K562 (cell line): Measurements from ENCODE around the gene AZU1. TPM values are rescaled to one million over a fixed set of nuclear protein-coding genes. Genes with fewer than 3 reads are reported as not detected.

Experiments used
- CBX3 ChIP-seq, 2 experiments: IDR thresholded peaks; 1 replicate in 1 of 2; 2 replicates in 1 of 2; pipeline ENCODE4 v1.6.1; 2012; ENCODE audit warnings: inconsistent platforms in 2 of 2, low read length in 2 of 2, borderline replicate concordance in 1 of 2, control low read depth in 1 of 2
- CREBBP ChIP-seq: IDR thresholded peaks from one replicate; pipeline ENCODE4 v1.6.1; 2012; ENCODE audit warnings: low read depth, mild to moderate bottlenecking, control low read depth, inconsistent platforms, low read length
- ESRRB ChIP-seq: fragments of 250-450 bp; sonication (Bioruptor Pico); IDR thresholded peaks from 2 replicates; pipeline ENCODE4 v1.5.0; 2020; ENCODE audit warnings: mild to moderate bottlenecking, moderate library complexity, borderline replicate concordance
- HDAC8 ChIP-seq: fragments of 450-650 bp; IDR thresholded peaks from 2 replicates; pipeline ENCODE4 v1.6.1; 2016; ENCODE audit warnings: mild to moderate bottlenecking, missing genetic modification characterization, moderate library complexity, missing compliant biosample characterization
- HEY1 ChIP-seq: fragments of 250-450 bp; sonication (Bioruptor Pico); IDR thresholded peaks from 2 replicates; pipeline ENCODE4 v1.5.0; 2020; ENCODE audit warnings: mild to moderate bottlenecking, moderate library complexity, borderline replicate concordance
- HNRNPLL ChIP-seq: fragments of 200-400 bp; formaldehyde crosslinking; IDR thresholded peaks from 2 replicates; pipeline ENCODE4 v1.6.1; 2017; ENCODE audit warnings: low read length, low read depth, mild to moderate bottlenecking; ENCODE audit not compliant: poor library complexity, severe bottlenecking
- ILF3 ChIP-seq: fragments of 450-650 bp; IDR thresholded peaks from 2 replicates; pipeline ENCODE4 v1.6.1; 2018; ENCODE audit warnings: antibody characterized with exemption, mild to moderate bottlenecking, moderate library complexity, borderline replicate concordance
- IRF2 ChIP-seq: sonication (generic); formaldehyde crosslinking; IDR thresholded peaks from 2 replicates; pipeline ENCODE4 v1.8.1; 2022; ENCODE audit warnings: mild to moderate bottlenecking, missing genetic modification reagents
- JUNB ChIP-seq: fragments of 450-650 bp; formaldehyde crosslinking; conservative IDR thresholded peaks from 2 replicates; pipeline ENCODE4 v1.4.0; 2020; ENCODE audit warnings: mild to moderate bottlenecking
- MBD2 ChIP-seq: sonication (generic); IDR thresholded peaks from 2 replicates; pipeline ENCODE4 v1.6.1; 2016; ENCODE audit warnings: low read depth, borderline replicate concordance
- NR2C1 ChIP-seq, 2 experiments: fragments of 450-650 bp; IDR thresholded peaks; 2 replicates each; pipeline ENCODE4 v1.6.1; 2017; ENCODE audit warnings: mild to moderate bottlenecking in 2 of 2, antibody characterized with exemption in 1 of 2, inconsistent platforms in 1 of 2, missing compliant biosample characterization in 1 of 2, missing genetic modification characterization in 1 of 2
- OTX1 ChIP-seq: fragments of 450-650 bp; formaldehyde crosslinking; IDR thresholded peaks from 2 replicates; pipeline ENCODE4 v1.4.0; 2022; ENCODE audit warnings: mild to moderate bottlenecking
- PHF20 ChIP-seq: fragments of 450-650 bp; IDR thresholded peaks from 2 replicates; pipeline ENCODE4 v1.6.1; 2018; ENCODE audit not compliant: partially characterized antibody
- RBFOX2 ChIP-seq: fragments of 200-400 bp; formaldehyde crosslinking; IDR thresholded peaks from 2 replicates; pipeline ENCODE4 v1.6.1; 2017; ENCODE audit warnings: low read depth, mild to moderate bottlenecking, low read length, moderate library complexity
- RBM17 ChIP-seq: fragments of 200-400 bp; formaldehyde crosslinking; IDR thresholded peaks from 2 replicates; pipeline ENCODE4 v1.6.1; 2017; ENCODE audit warnings: low read depth, mild to moderate bottlenecking, low read length, borderline replicate concordance
- SMARCA5 ChIP-seq: fragments of 450-650 bp; IDR thresholded peaks from 2 replicates; pipeline ENCODE4 v1.6.1; 2016
- SREBF2 ChIP-seq: sonication (generic); formaldehyde crosslinking; IDR thresholded peaks from 2 replicates; pipeline ENCODE4 v1.4.0; 2020; ENCODE audit warnings: mild to moderate bottlenecking, missing genetic modification reagents
- ZKSCAN3 ChIP-seq: fragments of 250-450 bp; sonication (Bioruptor Pico); IDR thresholded peaks from 2 replicates; pipeline ENCODE4 v1.4.0; 2020
- ZNF586 ChIP-seq: fragments of 450-650 bp; formaldehyde crosslinking; conservative IDR thresholded peaks from 2 replicates; pipeline ENCODE4 v1.4.0; 2020; ENCODE audit warnings: mild to moderate bottlenecking, moderate library complexity
- ZNF696 ChIP-seq: fragments of 250-450 bp; sonication (Bioruptor Pico); conservative IDR thresholded peaks from 2 replicates; pipeline ENCODE4 v1.4.0; 2020; ENCODE audit warnings: mild to moderate bottlenecking, moderate library complexity
- polyA plus RNA-seq, 8 experiments: library from polyadenylated mRNA; depleted of rRNA in 4 of 8; stranded (reverse) in 5 of 8; unstranded in 3 of 8; fragments of >200 nt; fragmentation: Nextera tagmentation in 2 of 8; fragmentation: Illumina TruSeq in 1 of 8; extraction: Ambion mirVana in 2 of 8; extraction: Trizol in 1 of 8; gene quantifications; 2 replicates each; pipeline versions ENCODE4 v1.2.1 to v1.2.3, GENCODE V29; 2011 to 2014; ENCODE audit warnings: inconsistent platforms in 1 of 8, missing spikeins in 1 of 8
- total RNA-seq, 7 experiments: library from RNA; depleted of rRNA in 6 of 7; stranded (reverse); fragments of >200 nt in 6 of 7; fragmentation: Illumina TruSeq in 2 of 7; extraction: Trizol in 2 of 7; gene quantifications; 2 replicates each; pipeline versions ENCODE4 v1.2.1 to v1.2.3, GENCODE V29; 2011 to 2021; ENCODE audit warnings: low replicate concordance in 1 of 7
- TF ChIP-seq, protein P1 (sequence below), 2 experiments: fragments of 450-650 bp; IDR thresholded peaks; 2 replicates each; pipeline ENCODE4 v1.6.1; 2018; ENCODE audit warnings: mild to moderate bottlenecking in 2 of 2, low read depth in 1 of 2; ENCODE audit not compliant: partially characterized antibody in 2 of 2
- TF ChIP-seq, protein P2 (sequence below): sonication (generic); formaldehyde crosslinking; IDR thresholded peaks from 2 replicates; pipeline ENCODE4 v1.8.0; 2022; ENCODE audit warnings: missing genetic modification reagents, mild to moderate bottlenecking, borderline replicate concordance

The AZU1 gene
- total and polyA plus RNA-seq, 9 of the 15 experiments (the other 6 are each of a cell fraction or from before 2014, with no cell fraction given), result 0.29 to 1.9 (median 0.59) TPM; not detected in 3

DNA sequence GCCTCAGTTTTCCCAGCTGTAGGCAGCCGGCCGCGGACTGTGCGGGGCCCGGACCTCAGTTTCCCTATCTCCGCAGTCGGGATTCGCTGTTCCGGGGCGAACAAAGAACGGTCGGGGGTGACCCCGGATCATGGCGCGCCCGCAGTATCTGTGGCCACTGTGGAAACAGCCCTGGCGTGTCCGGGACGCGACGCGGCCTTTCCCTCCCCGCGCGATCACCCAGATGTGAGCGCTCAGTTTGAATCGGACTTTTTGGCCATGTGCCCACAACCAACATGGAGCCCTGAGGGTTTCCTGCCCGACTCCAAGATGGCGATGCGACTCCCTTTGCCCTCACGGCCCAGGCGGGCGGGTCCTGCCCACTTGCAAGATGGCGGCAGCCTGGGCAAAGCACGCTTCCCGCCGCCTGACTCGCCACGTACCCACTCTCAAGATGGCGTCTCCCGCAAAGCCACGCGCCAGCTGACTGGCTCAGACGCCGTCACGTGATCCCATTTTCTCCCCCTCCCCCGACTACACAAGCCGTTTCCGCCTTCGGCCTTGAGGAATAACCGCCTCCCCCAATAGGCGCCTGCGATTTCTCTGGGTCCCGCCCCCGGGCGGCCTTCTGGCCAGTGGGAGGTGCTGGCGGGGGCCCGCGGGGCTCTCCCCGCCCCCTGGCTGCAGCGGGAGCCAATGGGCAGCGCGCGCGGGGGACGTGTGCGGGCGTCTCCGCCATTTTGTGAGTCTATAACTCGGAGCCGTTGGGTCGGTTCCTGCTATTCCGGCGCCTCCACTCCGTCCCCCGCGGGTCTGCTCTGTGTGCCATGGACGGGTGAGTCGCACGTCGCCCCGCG, 30.7 kb upstream of the AZU1 start, which contains the start of gene PTBP1 (continued):
- TF ChIP-seq CBX3 (IDR thresholded peaks at IDR 0.05; ENCODE audit: borderline replicate concordance in 1 of 2, low read length in 2 of 2) (peak in 1 of 2 experiments; percentile 48; a peak in 1 of 3 replicates), ILF3 (no peak), RBM17 (no peak), ESRRB (no peak), ZKSCAN3 (CRISPR knock-in tag) (no peak), MBD2 (peak; percentile 94), HDAC8 (tag) (peak; percentile 82; the same call in 1 of the 2 replicates), SREBF2 (CRISPR knock-in tag) (0 out of 2 replicates have a peak, but pooled peaks have one; percentile 57), HEY1 (no peak), JUNB (CRISPR knock-in tag) (no peak), SMARCA5 (no peak), ZNF586 (CRISPR knock-in tag) (no peak), RBFOX2 (peak; percentile 87), HNRNPLL (peak; percentile 57), CREBBP (no peak), PHF20 (peak; percentile 58), NR2C1 (IDR thresholded peaks at IDR 0.05) (peak; percentile 96), NR2C1 (tag; IDR thresholded peaks at IDR 0.05) (peak; percentile 98), OTX1 (CRISPR knock-in tag) (no peak), ZNF696 (no peak), IRF2 (CRISPR knock-in tag) (no peak)
- TF ChIP-seq, protein P1, sequence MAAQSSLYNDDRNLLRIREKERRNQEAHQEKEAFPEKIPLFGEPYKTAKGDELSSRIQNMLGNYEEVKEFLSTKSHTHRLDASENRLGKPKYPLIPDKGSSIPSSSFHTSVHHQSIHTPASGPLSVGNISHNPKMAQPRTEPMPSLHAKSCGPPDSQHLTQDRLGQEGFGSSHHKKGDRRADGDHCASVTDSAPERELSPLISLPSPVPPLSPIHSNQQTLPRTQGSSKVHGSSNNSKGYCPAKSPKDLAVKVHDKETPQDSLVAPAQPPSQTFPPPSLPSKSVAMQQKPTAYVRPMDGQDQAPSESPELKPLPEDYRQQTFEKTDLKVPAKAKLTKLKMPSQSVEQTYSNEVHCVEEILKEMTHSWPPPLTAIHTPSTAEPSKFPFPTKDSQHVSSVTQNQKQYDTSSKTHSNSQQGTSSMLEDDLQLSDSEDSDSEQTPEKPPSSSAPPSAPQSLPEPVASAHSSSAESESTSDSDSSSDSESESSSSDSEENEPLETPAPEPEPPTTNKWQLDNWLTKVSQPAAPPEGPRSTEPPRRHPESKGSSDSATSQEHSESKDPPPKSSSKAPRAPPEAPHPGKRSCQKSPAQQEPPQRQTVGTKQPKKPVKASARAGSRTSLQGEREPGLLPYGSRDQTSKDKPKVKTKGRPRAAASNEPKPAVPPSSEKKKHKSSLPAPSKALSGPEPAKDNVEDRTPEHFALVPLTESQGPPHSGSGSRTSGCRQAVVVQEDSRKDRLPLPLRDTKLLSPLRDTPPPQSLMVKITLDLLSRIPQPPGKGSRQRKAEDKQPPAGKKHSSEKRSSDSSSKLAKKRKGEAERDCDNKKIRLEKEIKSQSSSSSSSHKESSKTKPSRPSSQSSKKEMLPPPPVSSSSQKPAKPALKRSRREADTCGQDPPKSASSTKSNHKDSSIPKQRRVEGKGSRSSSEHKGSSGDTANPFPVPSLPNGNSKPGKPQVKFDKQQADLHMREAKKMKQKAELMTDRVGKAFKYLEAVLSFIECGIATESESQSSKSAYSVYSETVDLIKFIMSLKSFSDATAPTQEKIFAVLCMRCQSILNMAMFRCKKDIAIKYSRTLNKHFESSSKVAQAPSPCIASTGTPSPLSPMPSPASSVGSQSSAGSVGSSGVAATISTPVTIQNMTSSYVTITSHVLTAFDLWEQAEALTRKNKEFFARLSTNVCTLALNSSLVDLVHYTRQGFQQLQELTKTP (IDR thresholded peaks at IDR 0.05; ENCODE audit: low read depth in 1 of 2, partially characterized antibody in 2 of 2), result peak in 1 of 2 experiments; percentile 90
- TF ChIP-seq, protein P2, sequence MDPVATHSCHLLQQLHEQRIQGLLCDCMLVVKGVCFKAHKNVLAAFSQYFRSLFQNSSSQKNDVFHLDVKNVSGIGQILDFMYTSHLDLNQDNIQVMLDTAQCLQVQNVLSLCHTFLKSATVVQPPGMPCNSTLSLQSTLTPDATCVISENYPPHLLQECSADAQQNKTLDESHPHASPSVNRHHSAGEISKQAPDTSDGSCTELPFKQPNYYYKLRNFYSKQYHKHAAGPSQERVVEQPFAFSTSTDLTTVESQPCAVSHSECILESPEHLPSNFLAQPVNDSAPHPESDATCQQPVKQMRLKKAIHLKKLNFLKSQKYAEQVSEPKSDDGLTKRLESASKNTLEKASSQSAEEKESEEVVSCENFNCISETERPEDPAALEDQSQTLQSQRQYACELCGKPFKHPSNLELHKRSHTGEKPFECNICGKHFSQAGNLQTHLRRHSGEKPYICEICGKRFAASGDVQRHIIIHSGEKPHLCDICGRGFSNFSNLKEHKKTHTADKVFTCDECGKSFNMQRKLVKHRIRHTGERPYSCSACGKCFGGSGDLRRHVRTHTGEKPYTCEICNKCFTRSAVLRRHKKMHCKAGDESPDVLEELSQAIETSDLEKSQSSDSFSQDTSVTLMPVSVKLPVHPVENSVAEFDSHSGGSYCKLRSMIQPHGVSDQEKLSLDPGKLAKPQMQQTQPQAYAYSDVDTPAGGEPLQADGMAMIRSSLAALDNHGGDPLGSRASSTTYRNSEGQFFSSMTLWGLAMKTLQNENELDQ, result no peak
